ENCODE measurements around the gene MPST. TPM values are rescaled to one million over a fixed set of nuclear protein-coding genes. Genes with fewer than 3 reads are reported as not detected.

The MPST gene
- total RNA-seq, 4 donors from 2014 or later: 131 to 161 (median 146) TPM

GRCh38 chr22:37021710-37022482 is 2.4 kb downstream of the MPST start:
- Histone ChIP-seq H3K36me3 (peaks cover 0 to 25% of the 10 kb centered on the region in 2 donors), H3K4me3 (no peak overlapping the region), H3K9me3 (no peaks in the 10 kb centered on the region), H3K27ac (no peak overlapping the region), H3K4me1 (peaks cover 18 to 33% of the 10 kb centered on the region in 2 donors), H3K27me3 (no peaks in the 10 kb centered on the region)
- ATAC-seq (no peak), DNase-seq (no peak)
- peak; percentile 48 to 76 (median 65) for TF ChIP-seq CTCF (IDR thresholded peaks at IDR 0.05 in 4 of 5, conservative IDR thresholded peaks at IDR 0.05 in 1 of 5)
- TF ChIP-seq POLR2A (IDR thresholded peaks at IDR 0.05): no peak
- intact Hi-C loops (cut with DNase I; ENCODE audit: low total_unique reads) (no loop called here), in situ Hi-C loops (cut with MboI; ENCODE audit: low sequenced_read_pairs in 4 of 4) (no loop called here)

GRCh38 chr22:37022483-37023337 is 3.2 kb downstream of the MPST start:
- no peak for TF ChIP-seq POLR2A (IDR thresholded peaks at IDR 0.05)
- TF ChIP-seq CTCF (IDR thresholded peaks at IDR 0.05 in 4 of 5, conservative IDR thresholded peaks at IDR 0.05 in 1 of 5): no peak
- Histone ChIP-seq H3K27ac (no peak overlapping the region), H3K9me3 (no peaks in the 10 kb centered on the region), H3K27me3 (no peaks in the 10 kb centered on the region), H3K4me1 (peaks cover 10 to 27% of the 10 kb centered on the region in 2 donors), H3K4me3 (no peak overlapping the region), H3K36me3 (peaks cover 0 to 32% of the 10 kb centered on the region in 2 donors)
- no peak for ATAC-seq
- no peak for DNase-seq
- intact Hi-C loops (cut with DNase I; ENCODE audit: low total_unique reads): no loop called here
- in situ Hi-C loops (cut with MboI; ENCODE audit: low sequenced_read_pairs in 4 of 4): no loop called here

- no peak for TF ChIP-seq POLR2A (IDR thresholded peaks at IDR 0.05)
- no peak for TF ChIP-seq CTCF (IDR thresholded peaks at IDR 0.05 in 4 of 5, conservative IDR thresholded peaks at IDR 0.05 in 1 of 5)
- Histone ChIP-seq H3K27me3 (no peaks in the 10 kb centered on the region), H3K4me3 (no peak overlapping the region), H3K36me3 (peaks cover 0 to 36% of the 10 kb centered on the region in 2 donors), H3K27ac (no peak overlapping the region), H3K4me1 (peaks cover 0 to 18% of the 10 kb centered on the region in 2 donors), H3K9me3 (no peaks in the 10 kb centered on the region)
- DNase-seq (no peak), ATAC-seq (no peak)
- intact Hi-C loops (cut with DNase I; ENCODE audit: low total_unique reads): no loop called here
- in situ Hi-C loops (cut with MboI; ENCODE audit: low sequenced_read_pairs in 4 of 4): no loop called here
These were observed 4.3 kb downstream of the MPST start for GRCh38 chr22:37023743-37024338.

GRCh38 chr22:37024339-37025157 is 5.0 kb downstream of the MPST start:
- ATAC-seq (no peak), DNase-seq (no peak)
- Histone ChIP-seq H3K27me3 (no peaks in the 10 kb centered on the region), H3K36me3 (peaks cover 0 to 41% of the 10 kb centered on the region in 2 donors), H3K27ac (no peak overlapping the region), H3K9me3 (no peaks in the 10 kb centered on the region), H3K4me1 (peaks cover 0 to 18% of the 10 kb centered on the region in 2 donors), H3K4me3 (no peak overlapping the region)
- TF ChIP-seq CTCF (IDR thresholded peaks at IDR 0.05 in 4 of 5, conservative IDR thresholded peaks at IDR 0.05 in 1 of 5) (no peak), POLR2A (IDR thresholded peaks at IDR 0.05) (no peak)
- intact Hi-C loops (cut with DNase I; ENCODE audit: low total_unique reads): no loop called here
- in situ Hi-C loops (cut with MboI; ENCODE audit: low sequenced_read_pairs in 4 of 4): no loop called here
